Neural progenitor cell (in vitro differentiated cells): ENCODE results near the gene LYVE1.

ENCODE experiments used
- EZH2phosphoT487 ChIP-seq: fragments of 200-600 bp; sonication (generic); IDR thresholded peaks from 2 replicates; pipeline ENCODE4 v1.6.1; 2017; ENCODE audit warnings: antibody characterized with exemption
- TF ChIP-seq, protein P1 (sequence below): fragments of 200-600 bp; sonication (generic); IDR thresholded peaks from 2 replicates; pipeline ENCODE4 v1.5.1; 2017; ENCODE audit warnings: antibody characterized with exemption, mild to moderate bottlenecking

DNA sequence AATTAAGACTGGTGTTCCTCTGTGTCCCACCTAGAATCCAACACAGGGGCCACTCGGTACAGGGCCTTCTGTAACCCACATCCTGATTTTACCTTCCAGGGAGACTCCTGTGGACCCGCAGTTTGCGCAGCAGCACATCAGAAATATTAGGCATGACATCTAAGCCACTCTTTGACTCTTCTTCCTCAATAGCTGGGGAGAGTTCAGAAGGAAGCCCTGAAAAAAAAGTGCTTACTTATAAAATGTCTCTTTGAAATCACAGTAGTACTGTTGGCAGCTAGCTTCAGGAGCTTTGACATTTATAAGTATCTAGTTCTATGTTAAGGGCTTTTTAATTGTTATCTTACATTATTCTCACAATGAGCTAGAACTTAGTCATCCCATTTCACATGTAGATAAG lies 41.2 kb upstream of the LYVE1 start:
- TF ChIP-seq EZH2phosphoT487 = no peak
- TF ChIP-seq, protein P1, sequence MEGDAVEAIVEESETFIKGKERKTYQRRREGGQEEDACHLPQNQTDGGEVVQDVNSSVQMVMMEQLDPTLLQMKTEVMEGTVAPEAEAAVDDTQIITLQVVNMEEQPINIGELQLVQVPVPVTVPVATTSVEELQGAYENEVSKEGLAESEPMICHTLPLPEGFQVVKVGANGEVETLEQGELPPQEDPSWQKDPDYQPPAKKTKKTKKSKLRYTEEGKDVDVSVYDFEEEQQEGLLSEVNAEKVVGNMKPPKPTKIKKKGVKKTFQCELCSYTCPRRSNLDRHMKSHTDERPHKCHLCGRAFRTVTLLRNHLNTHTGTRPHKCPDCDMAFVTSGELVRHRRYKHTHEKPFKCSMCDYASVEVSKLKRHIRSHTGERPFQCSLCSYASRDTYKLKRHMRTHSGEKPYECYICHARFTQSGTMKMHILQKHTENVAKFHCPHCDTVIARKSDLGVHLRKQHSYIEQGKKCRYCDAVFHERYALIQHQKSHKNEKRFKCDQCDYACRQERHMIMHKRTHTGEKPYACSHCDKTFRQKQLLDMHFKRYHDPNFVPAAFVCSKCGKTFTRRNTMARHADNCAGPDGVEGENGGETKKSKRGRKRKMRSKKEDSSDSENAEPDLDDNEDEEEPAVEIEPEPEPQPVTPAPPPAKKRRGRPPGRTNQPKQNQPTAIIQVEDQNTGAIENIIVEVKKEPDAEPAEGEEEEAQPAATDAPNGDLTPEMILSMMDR = no peak
